Natural killer cell (primary cell): ENCODE results near the gene POU2F2. TPM values are rescaled to one million over a fixed set of nuclear protein-coding genes. Genes with fewer than 3 reads are reported as not detected.
A peak's percentile ranks its signal among the peaks of the same experiment; 100 is the strongest.

Source experiments
- ATAC-seq, 3 donors: fragments of 150-1000 bp in 2 of 3; fragments of 200-7000 bp in 1 of 3; cut with Tn5 transposase; 1 replicate in 1 of 3; 2 replicates in 2 of 3; pipeline ENCODE4 v1.10.0; 2021; ENCODE audit warnings: mild to moderate bottlenecking in 2 of 3, moderate library complexity in 2 of 3
- DNase-seq, 2 donors: peaks; one replicate each; pipeline versions ENCODE4 v3.0.0 to v3.0.0-alpha.2; 2013 to 2021; ENCODE audit warnings: mixed read lengths in 1 of 2
- H3K27ac ChIP-seq: one replicate; pipeline ENCODE4 v1.5.1; 2013; ENCODE audit warnings: mild to moderate bottlenecking, low read length
- H3K27me3 ChIP-seq: one replicate; pipeline ENCODE4 v1.6.1; 2013; ENCODE audit warnings: low read length; ENCODE audit not compliant: control insufficient read depth, insufficient read depth
- H3K36me3 ChIP-seq: one replicate; pipeline ENCODE4 v1.6.1; 2013; ENCODE audit warnings: low read length; ENCODE audit not compliant: control insufficient read depth, insufficient read depth
- H3K4me1 ChIP-seq: one replicate; pipeline ENCODE4 v1.6.1; 2013; ENCODE audit warnings: low read length; ENCODE audit not compliant: control insufficient read depth, insufficient read depth
- H3K4me3 ChIP-seq: one replicate; pipeline ENCODE4 v1.5.1; 2013; ENCODE audit warnings: low read length
- H3K9me3 ChIP-seq: one replicate; pipeline ENCODE4 v1.6.1; 2013; ENCODE audit warnings: low read length; ENCODE audit not compliant: control insufficient read depth, insufficient read depth
- H3K27ac Mint-ChIP-seq, 2 donors: one replicate each; pipeline ENCODE4 v1.8.0; 2022; ENCODE audit warnings: mild to moderate bottlenecking in 2 of 2, mixed read lengths in 2 of 2, moderate library complexity in 1 of 2
- H3K27me3 Mint-ChIP-seq, 2 donors: one replicate each; pipeline ENCODE4 v1.8.0; 2022; ENCODE audit warnings: low read depth in 2 of 2, mixed read lengths in 2 of 2
- H3K36me3 Mint-ChIP-seq: one replicate; pipeline ENCODE4 v1.8.0; 2022; ENCODE audit warnings: mixed read lengths
- H3K4me1 Mint-ChIP-seq, 2 donors: one replicate each; pipeline ENCODE4 v1.8.0; 2022; ENCODE audit warnings: mixed read lengths in 2 of 2
- H3K4me3 Mint-ChIP-seq: one replicate; pipeline ENCODE4 v1.8.0; 2022; ENCODE audit warnings: mild to moderate bottlenecking, moderate library complexity, mixed read lengths
- H3K9me3 Mint-ChIP-seq, 2 donors: one replicate each; pipeline ENCODE4 v1.8.0; 2022; ENCODE audit warnings: mixed read lengths in 2 of 2
- CTCF ChIP-seq: fragments of 200-600 bp; IDR thresholded peaks from one replicate; pipeline ENCODE4 v1.8.0; 2022; ENCODE audit warnings: antibody characterized with exemption
- WGBS: methylation state at CpG from one replicate; pipeline ENCODE4 v1.1.7; 2013; ENCODE audit warnings: missing lambda C conversion rate; ENCODE audit not compliant: insufficient coverage; 5-methylcytosine and 5-hydroxymethylcytosine counted together
- intact Hi-C: fragments of 100-400 bp; cut with micrococcal nuclease; formaldehyde crosslinking; loops from one replicate; pipeline ENCODE4 v1.14.2; 2022
- total RNA-seq, 4 donors: library from RNA; stranded (reverse); fragments of 120-200 nt in 1 of 4; gene quantifications; one replicate each; pipeline versions ENCODE4 v1.2.3 to v1.2.4, GENCODE V29; 2013 to 2022

The POU2F2 gene
- total RNA-seq, 3 donors from 2014 or later (not counting 1 experiment from before 2014, with no cell fraction given): 27.3 to 40.8 (median 29.3) TPM

GRCh38 chr19:42091742-42092141 is 40.5 kb downstream of the POU2F2 start:
- Mint-ChIP-seq H3K4me1 (peaks cover 12 to 43% of the 10 kb centered on the region in 2 donors), H3K27ac (no peak overlapping the region), H3K4me3 (no peak overlapping the region), H3K9me3 (no peaks in the 10 kb centered on the region), H3K27me3 (peaks cover 0 to 2% of the 10 kb centered on the region in 2 donors), H3K36me3 (peaks cover 5% of the 10 kb centered on the region)
- H3K27ac ChIP-seq: no peak overlapping the region
- intact Hi-C loops: no loop called here
- 84% methylated on average over 10 of the region's 10 CpGs for WGBS
- no peak overlapping the region for H3K4me3 ChIP-seq
- no peak for DNase-seq
- ATAC-seq: no peak
- H3K9me3 ChIP-seq: no peaks in the 10 kb centered on the region
- H3K27me3 ChIP-seq: no peaks in the 10 kb centered on the region
- peaks cover 32% of the 10 kb centered on the region for H3K36me3 ChIP-seq
- peaks cover 21% of the 10 kb centered on the region for H3K4me1 ChIP-seq
- TF ChIP-seq CTCF: no peak

GRCh38 chr19:42091300-42091699 is 40.9 kb downstream of the POU2F2 start:
- Histone ChIP-seq H3K36me3 (peaks cover 28% of the 10 kb centered on the region), H3K9me3 (no peaks in the 10 kb centered on the region), H3K27ac (no peak overlapping the region), H3K4me1 (peaks cover 21% of the 10 kb centered on the region), H3K4me3 (no peak overlapping the region), H3K27me3 (no peaks in the 10 kb centered on the region)
- DNase-seq (no peak), ATAC-seq (no peak)
- no peak for TF ChIP-seq CTCF
- WGBS: 95% methylated on average over 11 of the region's 13 CpGs
- intact Hi-C loops: no loop called here
- Mint-ChIP-seq H3K4me3 (no peak overlapping the region), H3K4me1 (peaks cover 12 to 43% of the 10 kb centered on the region in 2 donors), H3K27ac (peak overlapping the region; percentile 79 to 91), H3K36me3 (peaks cover 5% of the 10 kb centered on the region), H3K27me3 (peaks cover 0 to 2% of the 10 kb centered on the region in 2 donors), H3K9me3 (no peaks in the 10 kb centered on the region)

GRCh38 chr19:42090672-42091071 is 41.6 kb downstream of the POU2F2 start:
- Histone ChIP-seq H3K9me3 (no peaks in the 10 kb centered on the region), H3K27me3 (no peaks in the 10 kb centered on the region), H3K4me1 (peaks cover 21% of the 10 kb centered on the region), H3K36me3 (peaks cover 25% of the 10 kb centered on the region), H3K27ac (no peak overlapping the region), H3K4me3 (no peak overlapping the region)
- peak overlapping the region; percentile 58 for H3K4me3 Mint-ChIP-seq
- DNase-seq: peak in 1 of 2 donors; percentile 46
- peak; percentile 53 to 81 (median 80) for ATAC-seq
- peaks cover 5% of the 10 kb centered on the region for H3K36me3 Mint-ChIP-seq
- no peaks in the 10 kb centered on the region for H3K9me3 Mint-ChIP-seq
- peak overlapping the region; percentile 79 to 91 for H3K27ac Mint-ChIP-seq
- intact Hi-C loops: no loop called here
- no peak for TF ChIP-seq CTCF
- H3K27me3 Mint-ChIP-seq: peaks cover 0 to 2% of the 10 kb centered on the region in 2 donors
- WGBS: 10% methylated on average over 9 of the region's 9 CpGs
- peaks cover 12 to 43% of the 10 kb centered on the region in 2 donors for H3K4me1 Mint-ChIP-seq

- DNase-seq (no peak), ATAC-seq (no peak)
- Histone ChIP-seq H3K9me3 (no peaks in the 10 kb centered on the region), H3K36me3 (peaks cover 16% of the 10 kb centered on the region), H3K4me1 (peaks cover 21% of the 10 kb centered on the region), H3K27me3 (no peaks in the 10 kb centered on the region), H3K4me3 (no peak overlapping the region), H3K27ac (no peak overlapping the region)
- peaks cover 0 to 2% of the 10 kb centered on the region in 2 donors for H3K27me3 Mint-ChIP-seq
- TF ChIP-seq CTCF: no peak
- intact Hi-C loops: no loop called here
- no peak overlapping the region for H3K4me3 Mint-ChIP-seq
- H3K4me1 Mint-ChIP-seq: peaks cover 16 to 43% of the 10 kb centered on the region in 2 donors
- H3K36me3 Mint-ChIP-seq: peaks cover 5% of the 10 kb centered on the region
- peak overlapping the region; percentile 79 to 91 for H3K27ac Mint-ChIP-seq
- WGBS: 92% methylated on average over 13 of the region's 13 CpGs
- no peaks in the 10 kb centered on the region for H3K9me3 Mint-ChIP-seq
These were observed 42.5 kb downstream of the POU2F2 start for GRCh38 chr19:42089772-42090171.
